LNCAP (cell line): ENCODE data around the gene SLC66A2.

Experiments
- CTCF ChIP-seq: fragments of 450-650 bp; IDR thresholded peaks from 2 replicates; pipeline ENCODE4 v1.5.1; 2017; ENCODE audit warnings: mild to moderate bottlenecking

The SLC66A2 gene

GRCh38 chr18:79855147-79855933 is 96.1 kb downstream of the SLC66A2 start:
- TF ChIP-seq CTCF: no peak

DNA sequence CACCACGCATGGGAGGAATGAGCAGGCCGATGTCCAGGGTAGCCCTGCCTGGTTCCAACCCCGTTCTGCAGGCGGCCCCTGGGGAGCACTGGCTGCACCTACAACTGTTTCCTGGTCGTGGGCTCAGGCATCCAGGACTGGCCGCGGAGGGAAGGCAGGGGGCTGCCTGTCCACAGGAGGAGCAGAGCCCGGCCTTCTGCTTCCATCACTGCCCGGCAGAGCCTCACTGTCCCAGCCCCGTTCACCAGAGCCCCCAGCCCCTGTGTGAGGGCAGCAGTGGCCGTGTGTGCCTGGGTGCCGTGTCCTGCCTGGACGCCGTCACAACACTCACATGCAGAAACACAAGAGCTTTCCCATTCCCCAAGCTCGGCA is 97.5 kb downstream of the SLC66A2 start:
- no peak for TF ChIP-seq CTCF

DNA sequence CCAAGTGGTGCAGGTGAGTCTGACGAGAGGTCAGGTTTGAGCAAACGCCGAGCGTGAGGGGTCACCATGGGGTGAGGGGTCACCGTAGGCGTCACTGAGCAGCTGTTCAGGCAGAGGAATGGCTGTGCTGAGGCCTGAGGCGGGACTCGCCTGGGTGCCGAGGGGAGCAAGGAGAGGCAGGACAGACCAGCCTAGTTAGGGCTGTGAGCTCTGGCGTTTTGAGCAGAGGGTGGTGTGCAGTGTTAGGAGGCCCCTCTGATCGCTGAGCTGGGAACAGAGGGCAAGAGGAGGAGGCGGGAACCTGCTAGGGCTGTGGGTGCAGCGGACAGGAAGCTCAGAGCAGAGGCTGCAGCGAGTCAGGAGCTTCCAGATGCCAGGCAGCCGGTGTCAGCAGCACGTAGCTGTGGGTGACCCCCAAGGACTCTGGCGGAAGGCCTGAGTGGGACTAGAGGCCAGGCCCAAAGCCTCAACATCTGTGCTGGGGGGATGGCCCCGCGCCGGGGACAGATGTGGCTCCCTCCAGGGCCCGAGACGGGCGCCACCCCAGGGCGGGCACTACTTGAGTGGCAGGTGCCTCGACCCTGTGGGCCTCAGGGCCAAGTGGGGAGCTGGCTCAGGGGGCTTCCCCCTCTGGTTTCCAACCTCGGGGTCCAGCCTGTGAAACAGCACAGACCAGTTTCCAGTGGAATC is 98.0 kb downstream of the SLC66A2 start:
- TF ChIP-seq CTCF: no peak

- no peak for TF ChIP-seq CTCF
Observed at GRCh38 chr18:79852561-79853302, 98.7 kb downstream of the SLC66A2 start.
